Ishikawa (cell line): ENCODE data around the gene ZFAND2B.

Experiments
- MAX ChIP-seq: IDR thresholded peaks from 2 replicates; pipeline ENCODE4 v1.6.1; 2012
- RAD21 ChIP-seq: IDR thresholded peaks from 2 replicates; pipeline ENCODE4 v1.6.1; 2012; ENCODE audit warnings: low read depth

DNA sequence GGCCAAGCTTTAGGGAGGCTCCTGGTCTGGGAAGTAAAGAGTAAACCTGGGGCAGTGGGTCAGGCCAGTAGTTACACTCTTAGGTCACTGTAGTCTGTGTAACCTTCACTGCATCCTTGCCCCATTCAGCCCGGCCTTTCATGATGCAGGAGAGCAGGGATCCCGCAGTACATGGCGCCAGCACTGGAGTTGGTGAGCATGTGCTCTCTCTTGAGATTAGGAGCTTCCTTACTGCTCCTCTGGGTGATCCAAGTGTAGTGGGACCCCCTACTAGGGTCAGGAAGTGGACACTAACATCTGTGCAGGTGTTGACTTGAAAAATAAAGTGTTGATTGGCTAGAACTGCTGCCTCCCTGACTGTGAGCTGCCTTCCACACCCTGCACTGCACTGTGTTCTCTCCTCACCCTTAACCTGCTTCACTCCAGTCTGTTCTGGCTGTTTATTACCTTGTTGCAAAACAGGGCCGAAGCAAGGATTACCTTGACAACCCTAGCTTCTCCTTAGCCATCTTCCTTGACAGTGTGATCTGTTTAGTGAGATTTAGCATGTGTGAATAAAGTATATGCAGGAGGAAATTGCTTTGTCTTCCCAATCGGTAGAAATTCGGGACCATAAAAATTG is 23.3 kb upstream of the ZFAND2B start:
- TF ChIP-seq MAX (no peak), RAD21 (no peak)
